HUDEP-2 (cell line): Measurements from ENCODE around the gene PPP1R8.
A peak's percentile ranks its signal among the peaks of the same experiment; 100 is the strongest.
"Not testable (repeated sequence)": the region's sequence is repeated elsewhere in the genome, so short reads cannot be mapped to it uniquely, and the experiment has no call there.

Experiments
- DNase-seq, 76 experiments: peaks; one replicate each; lab custom pipeline; 2025; ENCODE audit not compliant: unreplicated experiment in 76 of 76; lab: John Stamatoyannopoulos, UW

Gene PPP1R8

DNA sequence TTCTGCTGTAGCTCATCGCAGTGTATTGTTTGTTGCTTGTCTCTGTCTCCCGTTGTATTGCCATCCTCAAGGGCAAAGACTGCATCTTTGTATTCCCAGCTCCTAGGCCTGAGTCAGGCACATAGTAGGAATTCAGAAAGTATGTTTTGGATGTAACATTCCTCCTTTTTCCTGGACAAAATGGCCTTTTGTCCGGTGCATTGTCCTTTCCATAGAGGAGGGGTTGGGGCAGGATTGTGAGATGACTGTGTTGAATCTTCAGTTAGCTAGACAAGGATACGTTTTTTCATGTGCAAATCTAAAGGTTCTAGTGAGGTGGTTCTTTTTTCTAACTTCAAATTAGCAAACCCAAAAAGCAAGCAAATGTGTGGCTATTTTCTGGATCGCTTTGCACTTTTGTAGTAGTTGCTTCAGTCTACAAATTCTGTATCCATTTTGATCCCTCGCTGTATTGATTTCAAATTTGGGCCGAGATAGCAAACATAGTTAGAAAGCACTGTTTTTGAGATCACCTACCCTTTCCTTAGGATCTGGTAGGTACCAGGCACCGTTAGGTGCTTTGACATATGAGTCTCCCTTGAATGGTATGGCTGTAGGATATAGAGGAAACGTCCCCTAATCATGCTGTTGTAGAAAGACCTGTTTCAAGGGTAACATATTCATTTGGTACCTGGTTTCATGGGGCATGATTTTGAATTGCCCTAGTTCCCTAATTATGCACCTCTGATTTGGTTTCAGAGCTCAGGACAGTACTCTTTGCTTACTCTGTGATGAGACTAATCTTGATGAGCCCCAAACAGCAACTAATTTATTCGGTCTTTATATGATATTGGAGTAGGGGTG lies 1.2 kb downstream of the PPP1R8 start:
- no peak for DNase-seq

DNA sequence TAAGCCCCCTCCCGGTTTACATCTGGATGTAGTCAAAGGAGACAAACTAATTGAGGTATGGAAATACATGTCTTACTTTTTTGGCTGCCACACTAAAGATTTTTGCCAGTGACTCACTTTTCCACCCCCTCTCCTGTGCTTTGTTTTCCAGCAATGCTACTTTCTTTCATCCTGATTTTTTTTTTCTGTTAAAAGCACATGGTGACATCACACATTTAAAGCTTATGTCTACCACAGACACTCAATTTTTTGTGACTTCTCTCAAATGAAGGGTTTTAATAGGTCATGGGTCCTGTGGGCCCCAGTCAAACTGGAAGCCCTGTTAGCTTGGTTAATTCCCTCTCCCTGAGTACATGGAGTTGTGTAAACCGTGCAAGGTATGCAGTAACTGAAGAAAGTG lies 2.2 kb downstream of the PPP1R8 start:
- DNase-seq, result no peak

DNA sequence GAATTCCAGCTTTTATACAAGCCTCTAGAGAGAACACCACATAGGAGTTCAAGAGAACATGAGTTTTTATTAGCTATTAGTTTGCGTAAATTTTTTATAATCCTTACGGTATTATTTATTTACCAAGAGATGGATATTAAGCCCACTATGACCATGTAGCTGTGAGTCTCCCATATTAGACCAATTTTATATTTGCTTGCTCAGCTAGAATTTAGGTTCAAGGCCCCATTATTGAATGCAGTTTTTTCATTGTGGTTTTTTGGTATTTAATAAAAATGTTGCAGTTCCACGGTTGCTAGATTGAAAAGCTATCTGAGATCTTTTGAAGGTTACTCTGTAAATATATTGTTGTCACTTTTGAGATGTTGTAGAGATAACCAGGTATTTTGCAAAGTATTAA lies 2.9 kb downstream of the PPP1R8 start:
- no peak for DNase-seq

- no peak for DNase-seq
Observed at GRCh38 chr1:27835046-27835445, 4.5 kb downstream of the PPP1R8 start.

DNA sequence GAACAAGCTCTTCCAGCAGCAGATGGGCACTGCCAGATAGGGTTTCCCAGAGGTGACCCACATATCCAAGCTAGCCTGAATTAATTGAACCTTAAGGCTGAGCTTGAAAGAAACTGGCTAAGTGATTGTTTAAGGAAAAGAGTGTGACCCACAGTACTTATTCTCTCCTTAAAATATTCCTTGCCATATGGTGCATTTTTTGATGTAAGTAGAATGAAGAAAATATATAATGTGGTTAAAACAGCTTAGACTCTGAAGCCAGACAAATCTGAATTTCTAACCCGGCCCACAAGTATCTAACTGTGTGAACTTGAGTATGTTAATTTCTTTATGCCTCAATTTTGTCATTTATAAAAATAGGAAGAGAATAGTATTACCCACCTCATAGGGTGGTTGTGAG lies 4.9 kb downstream of the PPP1R8 start:
- no peak for DNase-seq

GRCh38 chr1:27849951-27850350 lies 19.4 kb downstream of the PPP1R8 start:
- no peak for DNase-seq

DNA sequence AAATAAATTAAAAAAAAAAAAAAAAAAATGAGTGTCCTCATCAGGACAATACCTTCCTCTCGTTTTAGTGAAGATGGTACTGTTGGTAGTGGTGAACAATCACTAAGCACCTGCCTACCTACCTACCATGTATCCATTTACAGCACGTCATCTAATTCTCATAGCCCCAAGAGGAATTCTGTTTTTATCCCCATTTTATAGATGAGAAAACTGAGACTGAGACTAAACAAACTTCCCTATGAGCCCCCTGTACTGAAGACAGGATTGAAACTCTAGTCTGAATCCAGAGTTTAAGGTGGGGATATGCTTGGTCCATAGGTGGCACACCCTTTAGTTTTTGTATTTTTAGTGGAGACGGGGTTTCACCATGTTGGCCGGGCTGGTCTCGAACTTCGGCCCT lies 24.5 kb downstream of the PPP1R8 start:
- no peak for DNase-seq

GRCh38 chr1:27856561-27857343 lies 26.2 kb downstream of the PPP1R8 start:
- DNase-seq, result no peak

DNA sequence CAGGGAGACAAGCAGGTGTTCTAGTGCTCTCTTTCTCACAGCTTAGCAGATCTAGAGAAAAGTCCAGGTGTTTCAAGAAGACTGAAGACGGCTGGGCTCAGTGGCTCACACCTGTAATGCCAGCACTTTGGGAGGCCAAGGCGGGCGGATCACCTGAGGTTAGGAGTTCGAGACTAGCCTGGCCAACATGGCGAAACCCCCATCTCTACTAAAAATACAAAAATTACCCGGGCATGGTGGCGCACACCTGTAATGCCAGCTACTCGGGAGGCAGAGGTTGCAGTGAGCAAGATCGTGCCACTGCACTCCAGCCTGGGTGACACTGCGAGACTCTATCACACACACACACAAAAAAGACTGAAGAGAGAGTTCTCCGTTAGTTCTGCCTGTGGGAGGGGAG lies 27.0 kb downstream of the PPP1R8 start:
- not testable (repeated sequence) for DNase-seq

DNA sequence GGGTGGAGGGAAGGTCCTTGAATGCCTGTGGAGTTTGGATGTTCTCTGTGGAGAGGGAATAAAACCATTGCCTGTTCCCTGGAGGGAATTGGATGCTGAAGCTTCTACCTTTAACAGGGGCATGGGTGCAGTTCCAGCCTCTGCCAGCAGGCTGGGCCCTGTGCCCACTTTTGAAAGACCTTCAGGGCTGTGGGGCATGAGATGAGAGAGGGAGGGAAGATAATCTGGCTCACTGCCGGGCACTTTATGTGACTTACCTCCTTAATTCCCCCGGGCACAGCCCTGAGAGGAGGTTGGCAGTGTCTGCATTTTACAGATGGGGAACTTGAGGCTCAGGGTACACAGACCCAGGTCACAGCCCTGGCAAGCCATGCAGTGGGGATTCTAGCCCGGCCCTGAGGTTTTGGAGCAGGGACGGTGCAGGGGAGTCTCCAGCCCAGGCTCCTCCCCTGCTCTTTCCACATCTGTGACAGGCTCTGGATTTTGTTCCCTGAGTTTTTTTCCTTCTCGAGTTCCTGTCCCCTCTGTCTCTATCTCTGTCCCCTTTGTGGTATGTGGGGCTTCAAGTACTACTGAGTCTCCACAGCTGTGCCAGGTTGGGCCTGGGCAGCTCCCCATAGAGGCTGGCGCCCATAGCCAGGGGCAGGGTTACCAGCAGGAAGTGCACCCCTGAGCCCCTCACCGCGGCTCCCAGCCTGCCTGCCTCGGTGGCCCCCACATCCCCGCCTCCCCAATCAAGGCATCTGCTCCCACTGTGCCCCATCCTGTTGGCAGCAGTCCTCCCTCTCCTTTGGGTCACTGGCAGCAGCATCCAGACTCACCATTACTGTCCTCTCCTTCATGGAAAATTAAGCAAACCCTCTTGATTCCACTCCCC lies 27.7 kb downstream of the PPP1R8 start:
- peak in 72 of 76 experiments; percentile 43 to 91 (median 80) for DNase-seq

DNA sequence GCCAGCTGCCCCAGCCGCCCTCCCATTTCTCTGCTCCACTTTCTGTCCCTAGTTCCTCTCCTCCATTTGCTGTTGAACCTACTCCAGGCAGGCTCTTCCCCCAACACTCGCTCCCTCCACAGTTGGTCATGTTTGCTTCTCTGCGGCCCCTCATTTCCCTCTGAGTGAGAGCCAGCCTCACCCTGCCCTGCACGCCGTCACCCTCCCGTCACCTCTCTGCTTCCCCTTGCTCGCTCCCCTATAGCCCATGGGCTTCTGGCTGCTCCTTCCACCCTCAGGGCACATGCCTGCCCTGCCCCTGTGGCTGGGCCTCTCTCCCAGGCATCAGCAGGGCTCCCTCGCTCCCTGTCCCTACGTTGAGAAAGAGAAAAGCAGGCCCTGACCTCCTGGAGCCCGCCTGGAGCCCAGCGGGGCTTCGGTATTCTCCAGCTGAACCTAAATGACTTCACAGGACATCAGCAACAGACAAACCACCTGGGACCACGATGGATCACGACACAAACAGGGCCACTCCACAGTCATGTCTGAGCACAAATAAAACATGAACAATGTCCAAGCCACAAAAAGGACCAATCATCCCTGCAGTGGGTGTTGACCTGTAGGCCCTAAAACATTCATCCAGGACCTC lies 28.5 kb downstream of the PPP1R8 start:
- no peak for DNase-seq

DNA sequence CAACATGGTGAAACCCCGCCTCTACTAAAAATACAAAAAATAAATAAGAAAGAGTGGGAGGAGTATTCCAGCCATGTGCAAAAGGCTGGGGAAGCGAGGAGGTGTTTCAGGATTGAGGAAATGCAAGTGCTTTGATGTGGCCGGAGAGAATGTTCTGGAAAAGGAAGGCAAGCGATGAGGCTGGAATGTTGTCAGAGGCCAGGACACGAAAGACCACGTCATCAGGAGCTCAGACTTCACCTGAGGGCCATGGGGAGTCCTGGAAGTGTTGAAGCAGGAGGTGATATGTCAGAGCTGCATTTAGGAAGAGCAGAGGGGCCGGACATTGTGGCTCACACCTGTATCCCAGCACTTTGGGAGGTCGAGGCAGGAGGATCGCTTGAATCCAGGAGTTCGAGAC lies 30.9 kb downstream of the PPP1R8 start:
- DNase-seq, result no peak

DNA sequence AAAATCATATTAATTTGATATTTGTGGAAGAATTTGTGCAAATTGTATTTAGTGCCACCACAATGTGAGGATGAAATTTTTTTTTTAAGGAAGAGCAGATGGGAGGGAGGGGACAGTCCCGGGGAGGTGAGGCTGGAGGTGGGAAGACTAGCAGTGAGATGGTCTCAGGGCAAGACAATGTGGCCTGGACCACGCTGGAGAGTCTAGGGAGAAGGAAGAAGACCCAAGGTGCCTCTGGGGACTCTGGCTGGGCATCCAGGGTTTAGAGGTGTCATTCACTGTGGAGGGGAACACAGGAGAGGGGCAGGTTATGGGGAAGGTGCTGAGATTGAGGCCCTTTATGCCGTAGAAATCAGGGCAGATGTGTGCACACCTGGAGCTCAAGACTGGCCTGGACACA lies 31.4 kb downstream of the PPP1R8 start:
- no peak for DNase-seq

GRCh38 chr1:27862671-27863537 lies 32.3 kb downstream of the PPP1R8 start:
- DNase-seq, result peak in 17 of 76 experiments; percentile 3 to 28 (median 15)

- DNase-seq, result peak in 2 of 76 experiments; percentile 4 to 8
Observed at GRCh38 chr1:27863538-27863915, 32.9 kb downstream of the PPP1R8 start.

DNA sequence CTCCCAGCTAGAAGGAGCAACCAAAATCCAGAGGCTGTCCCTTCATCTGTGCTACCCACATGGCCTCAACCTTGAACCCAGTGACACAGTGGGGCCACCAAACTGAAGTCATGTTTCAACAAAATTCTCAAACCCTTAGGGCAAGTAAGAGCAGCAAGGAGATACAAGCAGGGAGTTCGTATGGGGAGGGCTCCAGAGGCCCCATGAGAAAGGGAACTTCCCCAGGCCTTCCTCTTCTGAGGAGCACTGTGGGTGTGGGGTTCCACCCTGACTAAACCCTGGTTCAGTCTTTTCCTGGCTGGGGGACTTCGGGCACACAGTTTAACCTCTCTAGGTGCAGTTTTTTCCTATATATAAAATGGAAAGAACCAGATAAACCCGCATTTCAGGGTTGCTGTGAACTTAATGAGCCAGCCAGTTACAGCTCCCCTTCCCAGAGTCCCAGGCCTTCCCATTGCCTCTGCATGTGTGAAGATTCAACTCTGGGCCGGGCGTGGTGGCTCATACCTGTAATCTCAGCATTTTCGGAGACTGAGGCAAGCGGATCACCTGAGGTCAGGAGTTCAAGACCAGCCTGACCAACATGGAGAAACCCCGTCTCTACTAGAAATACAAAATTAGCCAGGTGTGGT lies 33.8 kb downstream of the PPP1R8 start:
- DNase-seq, result peak in 1 of 76 experiments; percentile 9

- DNase-seq, result no peak
Observed at GRCh38 chr1:27865821-27866220, 35.2 kb downstream of the PPP1R8 start.

GRCh38 chr1:27868556-27868931 lies 38.0 kb downstream of the PPP1R8 start:
- peak in 4 of 76 experiments; percentile 32 to 56 (median 42) for DNase-seq
